ENCODE measurements around the gene GSDME. TPM values are rescaled to one million over a fixed set of nuclear protein-coding genes. Genes with fewer than 3 reads are reported as not detected.

The GSDME gene
- polyA plus RNA-seq, 1 of the 3 experiments (the other 2 are of a cell fraction), result 109 TPM

GRCh38 chr7:24706211-24707170 is 50.8 kb downstream of the GSDME start:
- Histone ChIP-seq H3K9ac (no peak overlapping the region), H3K4me2 (no peak overlapping the region), H2AFZ (ENCODE audit: low read depth) (no peak overlapping the region), H3K9me2 (no peaks in the 10 kb centered on the region), H3F3A (replicated peaks; ENCODE audit: insufficient read depth) (peaks cover 12% of the 10 kb centered on the region), H3K27me3 (ENCODE audit: insufficient read depth) (no peaks in the 10 kb centered on the region), H4K20me1 (ENCODE audit: insufficient read depth) (no peaks in the 10 kb centered on the region), H3K36me3 (replicated peaks in 1 of 2; ENCODE audit: control insufficient read depth in 1 of 2, insufficient read depth in 2 of 2, low read length in 1 of 2) (peaks cover 19 to 64% of the 10 kb centered on the region in 2 experiments), H3K4me3 (ENCODE audit: low read depth in 2 of 2, low read length in 1 of 2) (no peak overlapping the region), H3K27ac (ENCODE audit: low read depth in 2 of 2, low read length in 1 of 2) (no peak overlapping the region), H3K9me3 (no peaks in the 10 kb centered on the region), H3K79me2 (ENCODE audit: insufficient read depth) (no peaks in the 10 kb centered on the region), H3K4me1 (ENCODE audit: control insufficient read depth in 1 of 2, insufficient read depth in 2 of 2, low read depth in 1 of 2, low read length in 1 of 2) (peaks cover 19 to 22% of the 10 kb centered on the region in 2 experiments)
- 97% methylated on average over 26 of the region's 30 CpGs for WGBS (ENCODE audit: low lambda C conversion rate)
- TF ChIP-seq ELF1 (IDR thresholded peaks at IDR 0.05), result no peak
- no peak for DNase-seq
- ChIA-PET POLR2A (no interaction called here), CTCF (interaction anchor here (2.1 kb wide), 1 partner anchor 9 kb away, joined by 10 read pairs; no protein-coding TSS in a partner anchor)

- 95% methylated on average over 5 of the region's 5 CpGs for WGBS (ENCODE audit: low lambda C conversion rate)
- H3K4me3 ChIP-seq (ENCODE audit: low read depth in 2 of 2, low read length in 1 of 2), result no peak overlapping the region
- H3K27ac ChIP-seq (ENCODE audit: low read depth in 2 of 2, low read length in 1 of 2), result no peak overlapping the region
- ChIA-PET CTCF (interaction anchor here (1.1 to 2.2 kb wide), 4 partner anchors 10 to 389 kb away, joined by 3 to 10 read pairs (median 6); no protein-coding TSS in a partner anchor), POLR2A (no interaction called here)
- H3K4me1 ChIP-seq (ENCODE audit: control insufficient read depth in 1 of 2, insufficient read depth in 2 of 2, low read depth in 1 of 2, low read length in 1 of 2), result peaks cover 29 to 32% of the 10 kb centered on the region in 2 experiments
- H3F3A ChIP-seq (replicated peaks; ENCODE audit: insufficient read depth), result peaks cover 17% of the 10 kb centered on the region
- no peak for DNase-seq
- no peaks in the 10 kb centered on the region for H3K79me2 ChIP-seq (ENCODE audit: insufficient read depth)
- H2AFZ ChIP-seq (ENCODE audit: low read depth), result no peak overlapping the region
- H3K9me3 ChIP-seq, result no peaks in the 10 kb centered on the region
- no peaks in the 10 kb centered on the region for H3K27me3 ChIP-seq (ENCODE audit: insufficient read depth)
- H3K9ac ChIP-seq, result no peak overlapping the region
- H3K9me2 ChIP-seq, result no peaks in the 10 kb centered on the region
- TF ChIP-seq NRF1 (IDR thresholded peaks at IDR 0.05; ENCODE audit: low read depth, low read length), result no peak
- no peaks in the 10 kb centered on the region for H4K20me1 ChIP-seq (ENCODE audit: insufficient read depth)
- peaks cover 19 to 64% of the 10 kb centered on the region in 2 experiments for H3K36me3 ChIP-seq (replicated peaks in 1 of 2; ENCODE audit: control insufficient read depth in 1 of 2, insufficient read depth in 2 of 2, low read length in 1 of 2)
- H3K4me2 ChIP-seq, result no peak overlapping the region
Observed at GRCh38 chr7:24705461-24705954, 51.8 kb downstream of the GSDME start.

GRCh38 chr7:24704311-24704710 is 53.0 kb downstream of the GSDME start:
- 74% methylated on average over 4 of the region's 4 CpGs for WGBS (ENCODE audit: low lambda C conversion rate)
- Histone ChIP-seq H3K4me3 (ENCODE audit: low read depth in 2 of 2, low read length in 1 of 2) (no peak overlapping the region), H2AFZ (ENCODE audit: low read depth) (no peak overlapping the region), H3K27ac (ENCODE audit: low read depth in 2 of 2, low read length in 1 of 2) (no peak overlapping the region), H3K27me3 (ENCODE audit: insufficient read depth) (no peaks in the 10 kb centered on the region), H3K9me2 (no peaks in the 10 kb centered on the region), H3K36me3 (replicated peaks in 1 of 2; ENCODE audit: control insufficient read depth in 1 of 2, insufficient read depth in 2 of 2, low read length in 1 of 2) (peaks cover 15 to 53% of the 10 kb centered on the region in 2 experiments), H3K79me2 (ENCODE audit: insufficient read depth) (no peaks in the 10 kb centered on the region), H3K4me1 (ENCODE audit: control insufficient read depth in 1 of 2, insufficient read depth in 2 of 2, low read depth in 1 of 2, low read length in 1 of 2) (peaks cover 30 to 32% of the 10 kb centered on the region in 2 experiments), H4K20me1 (ENCODE audit: insufficient read depth) (no peaks in the 10 kb centered on the region), H3K4me2 (no peak overlapping the region), H3F3A (replicated peaks; ENCODE audit: insufficient read depth) (peaks cover 23% of the 10 kb centered on the region), H3K9me3 (no peaks in the 10 kb centered on the region), H3K9ac (no peak overlapping the region)
- no peak for DNase-seq
- POLR2A ChIA-PET, result interaction anchor here (0.7 kb wide), 1 partner anchor 111 kb away, joined by 3 read pairs; no protein-coding TSS in a partner anchor
- TF ChIP-seq EZH2phosphoT487 (IDR thresholded peaks at IDR 0.05; ENCODE audit: borderline replicate concordance, low read depth) (no peak), USF2 (IDR thresholded peaks at IDR 0.05; ENCODE audit: borderline replicate concordance, low read depth, low read length) (no peak), EP300 (IDR thresholded peaks at IDR 0.05; ENCODE audit: borderline replicate concordance in 1 of 2, low read depth in 1 of 2, low read length in 1 of 2) (no peak), CHD2 (IDR thresholded peaks at IDR 0.05; ENCODE audit: low read length, partially characterized antibody) (no peak), TAF1 (IDR thresholded peaks at IDR 0.05; ENCODE audit: borderline replicate concordance, low read depth, low read length) (no peak), SIN3A (IDR thresholded peaks at IDR 0.05; ENCODE audit: borderline replicate concordance, low read depth, low read length) (no peak)
- CTCF ChIA-PET, result interaction anchor here (0.8 to 2.2 kb wide), 5 partner anchors 8 to 390 kb away, joined by 3 to 11 read pairs (median 5); no protein-coding TSS in a partner anchor
